A673 (cell line): ENCODE data around the gene ANKS3. TPM values are rescaled to one million over a fixed set of nuclear protein-coding genes. Genes with fewer than 3 reads are reported as not detected.

ENCODE experiments used
- BruUV-seq: library from RNA; stranded (reverse); fragments of 400-500 nt; replicated peaks from 2 replicates; lab custom pipeline; 2021; lab: Mats Ljungman, UMichigan
- CTCF ChIA-PET: fragments of 300-600 bp; sonication (Branson Sonifier 250); formaldehyde crosslinking; loops from one replicate; lab custom pipeline; 2022; ENCODE audit warnings: antibody characterized with exemption; lab: Charles Lee
- POLR2A ChIA-PET: fragments of 300-600 bp; sonication (Branson Sonifier 250); formaldehyde crosslinking; loops from one replicate; lab custom pipeline; 2022; ENCODE audit warnings: antibody characterized with exemption; ENCODE audit not compliant: low non-redundant PET; lab: Charles Lee
- DNase-seq: peaks from one replicate; pipeline ENCODE4 v3.0.0-alpha.2; 2015; ENCODE audit warnings: low spot score
- H3K27ac ChIP-seq: fragments of 200-600 bp; sonication (generic); 2 replicates; pipeline ENCODE4 v1.5.1; 2016; ENCODE audit warnings: mixed run types, low read depth, mild to moderate bottlenecking, mixed read lengths, antibody characterized with exemption, low read length; ENCODE audit not compliant: poor library complexity, severe bottlenecking
- H3K27me3 ChIP-seq: fragments of 200-600 bp; sonication (generic); replicated peaks from 2 replicates; pipeline ENCODE4 v1.6.1; 2017; ENCODE audit warnings: mixed run types, low read depth, mild to moderate bottlenecking, mixed read lengths, antibody characterized with exemption, low read length; ENCODE audit not compliant: insufficient read depth, poor library complexity
- H3K36me3 ChIP-seq: fragments of 200-600 bp; sonication (generic); 2 replicates; pipeline ENCODE4 v1.6.1; 2016; ENCODE audit warnings: mixed run types, mild to moderate bottlenecking, mixed read lengths, antibody characterized with exemption, low read length; ENCODE audit not compliant: insufficient read depth, poor library complexity, severe bottlenecking
- H3K4me1 ChIP-seq: fragments of 200-600 bp; sonication (generic); 2 replicates; pipeline ENCODE4 v1.6.1; 2017; ENCODE audit warnings: mixed run types, mild to moderate bottlenecking, mixed read lengths, antibody characterized with exemption, low read length; ENCODE audit not compliant: insufficient read depth, poor library complexity, severe bottlenecking
- H3K4me3 ChIP-seq: fragments of 200-600 bp; sonication (generic); 2 replicates; pipeline ENCODE4 v1.5.1; 2016; ENCODE audit warnings: low read depth, mixed run types, mild to moderate bottlenecking, mixed read lengths, low read length; ENCODE audit not compliant: poor library complexity, severe bottlenecking
- H3K9me3 ChIP-seq: fragments of 200-600 bp; sonication (generic); 2 replicates; pipeline ENCODE4 v1.6.1; 2016; ENCODE audit warnings: mixed run types, low read depth, mild to moderate bottlenecking, mixed read lengths, antibody characterized with exemption, low read length; ENCODE audit not compliant: poor library complexity, severe bottlenecking
- CTCF ChIP-seq: fragments of 300-800, 200-600 bp; sonication (generic); conservative IDR thresholded peaks from 2 replicates; pipeline ENCODE4 v1.5.1; 2017; ENCODE audit warnings: low read depth, mild to moderate bottlenecking, antibody characterized with exemption, low read length, moderate library complexity, mixed read lengths
- EZH2 ChIP-seq: fragments of 200-600 bp; sonication (generic); IDR thresholded peaks from 2 replicates; pipeline ENCODE4 v1.6.1; 2017; ENCODE audit warnings: borderline replicate concordance, low read depth, mild to moderate bottlenecking, mixed read lengths, antibody characterized with exemption, low read length; ENCODE audit not compliant: poor library complexity, severe bottlenecking
- intact Hi-C: fragments of 100-400 bp; cut with micrococcal nuclease; formaldehyde crosslinking; loops from one replicate; pipeline ENCODE4 v1.10.0; 2022; ENCODE audit not compliant: unreplicated experiment
- total RNA-seq: library from RNA; stranded (reverse); gene quantifications from 2 replicates; pipeline ENCODE4 v1.2.3, GENCODE V29; 2021

Gene ANKS3
- total RNA-seq, 1 experiment from 2014 or later: 26.9 TPM

GRCh38 chr16:4769306-4769638 is 35.2 kb upstream of the ANKS3 start:
- POLR2A ChIA-PET: no interaction called here
- H3K27me3 ChIP-seq: no peaks in the 10 kb centered on the region
- intact Hi-C loops: no loop called here
- peak overlapping the region; percentile 52 for H3K4me3 ChIP-seq
- TF ChIP-seq CTCF (no peak), EZH2 (no peak)
- no peak for DNase-seq
- peaks cover 10% of the 10 kb centered on the region for H3K36me3 ChIP-seq
- no TSS peak for BruUV-seq
- CTCF ChIA-PET: no interaction called here
- H3K4me1 ChIP-seq: peaks cover 13% of the 10 kb centered on the region
- H3K27ac ChIP-seq: peak overlapping the region; percentile 75
- H3K9me3 ChIP-seq: no peaks in the 10 kb centered on the region

- Histone ChIP-seq H3K27me3 (no peaks in the 10 kb centered on the region), H3K9me3 (no peaks in the 10 kb centered on the region), H3K4me3 (peak overlapping the region; percentile 52), H3K36me3 (peaks cover 15% of the 10 kb centered on the region), H3K27ac (peak overlapping the region; percentile 75), H3K4me1 (peaks cover 13% of the 10 kb centered on the region)
- TF ChIP-seq EZH2 (no peak), CTCF (no peak)
- intact Hi-C loops: no loop called here
- no TSS peak for BruUV-seq
- POLR2A ChIA-PET: no interaction called here
- DNase-seq: peak; percentile 99
- CTCF ChIA-PET: interaction anchor here (0.6 kb wide), 1 partner anchor 35 kb away, joined by 3 read pairs; the partner anchor contains the start of genes ANKS3 and DNAAF8
Observed at GRCh38 chr16:4768549-4769305, 34.7 kb upstream of the ANKS3 start.

- peak; percentile 33 for DNase-seq
- intact Hi-C loops: no loop called here
- POLR2A ChIA-PET: no interaction called here
Observed at GRCh38 chr16:4767872-4768548, 33.9 kb upstream of the ANKS3 start.

More at GRCh38 chr16:4767872-4768548, 33.9 kb upstream of the ANKS3 start:
- Histone ChIP-seq H3K4me3 (peak overlapping the region; percentile 52), H3K9me3 (no peaks in the 10 kb centered on the region), H3K4me1 (peaks cover 13% of the 10 kb centered on the region), H3K27ac (peak overlapping the region; percentile 75), H3K27me3 (no peaks in the 10 kb centered on the region), H3K36me3 (peaks cover 20% of the 10 kb centered on the region)
- TF ChIP-seq CTCF: no peak
- no peak for TF ChIP-seq EZH2
- CTCF ChIA-PET: interaction anchor here (0.6 kb wide), 1 partner anchor 34 kb away, joined by 3 read pairs; the partner anchor contains the start of genes ANKS3 and DNAAF8
- no TSS peak for BruUV-seq
